Tibial nerve (tissue), 4 donors: ENCODE data around the gene CNTN5.

ENCODE experiments used
- EP300 ChIP-seq, 2 donors: sonication (generic); formaldehyde crosslinking; IDR thresholded peaks; one replicate each; pipeline ENCODE4 v1.6.1; 2017; ENCODE audit warnings: antibody characterized with exemption in 2 of 2, mild to moderate bottlenecking in 1 of 2
- POLR2A ChIP-seq, 2 donors: fragments of 450-650 bp; IDR thresholded peaks; one replicate each; pipeline ENCODE4 v1.6.1; 2017; ENCODE audit warnings: antibody characterized with exemption in 2 of 2, mild to moderate bottlenecking in 2 of 2, moderate library complexity in 2 of 2
- TF ChIP-seq, protein P1 (sequence below), 5 experiments: fragments of 200-600 bp in 3 of 5; fragments of 450-650 bp in 2 of 5; sonication (generic) in 3 of 5; IDR thresholded peaks; one replicate each; pipeline ENCODE4 v1.5.1; 2016 to 2019; ENCODE audit warnings: antibody characterized with exemption in 5 of 5, mild to moderate bottlenecking in 3 of 5, moderate library complexity in 2 of 5

DNA sequence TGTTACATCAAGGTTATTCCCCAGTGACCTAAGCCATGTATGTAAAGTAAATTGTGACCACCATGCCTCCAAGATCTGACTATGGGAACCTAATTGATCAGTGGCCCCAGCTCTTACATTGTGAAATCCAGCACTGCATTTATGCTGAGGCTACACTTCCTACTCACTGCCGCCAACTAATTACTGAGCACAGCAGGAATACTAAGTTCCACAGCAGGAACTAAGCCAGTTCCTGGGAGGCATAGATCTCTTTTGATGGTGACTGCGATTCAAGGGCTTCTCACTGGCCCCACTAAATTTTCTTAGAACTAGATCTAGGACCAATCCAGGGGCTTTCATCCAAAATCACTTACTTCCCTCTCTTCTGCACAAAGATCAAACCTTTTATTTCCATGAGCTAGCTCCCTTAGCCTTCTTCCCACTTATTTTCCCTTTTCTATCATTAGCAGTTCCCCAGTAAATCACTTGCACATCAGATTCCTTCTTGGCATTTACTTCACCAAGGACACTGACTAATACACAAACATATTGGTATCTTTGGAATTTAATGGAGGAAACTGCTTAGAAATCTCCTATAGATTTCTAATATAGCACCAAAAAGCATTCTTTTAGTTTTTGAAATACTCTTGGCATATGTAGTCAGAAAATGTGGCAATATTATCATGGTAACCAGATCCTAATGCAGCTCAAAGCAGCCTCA is 46.0 kb downstream of the CNTN5 start:
- TF ChIP-seq, protein P1, sequence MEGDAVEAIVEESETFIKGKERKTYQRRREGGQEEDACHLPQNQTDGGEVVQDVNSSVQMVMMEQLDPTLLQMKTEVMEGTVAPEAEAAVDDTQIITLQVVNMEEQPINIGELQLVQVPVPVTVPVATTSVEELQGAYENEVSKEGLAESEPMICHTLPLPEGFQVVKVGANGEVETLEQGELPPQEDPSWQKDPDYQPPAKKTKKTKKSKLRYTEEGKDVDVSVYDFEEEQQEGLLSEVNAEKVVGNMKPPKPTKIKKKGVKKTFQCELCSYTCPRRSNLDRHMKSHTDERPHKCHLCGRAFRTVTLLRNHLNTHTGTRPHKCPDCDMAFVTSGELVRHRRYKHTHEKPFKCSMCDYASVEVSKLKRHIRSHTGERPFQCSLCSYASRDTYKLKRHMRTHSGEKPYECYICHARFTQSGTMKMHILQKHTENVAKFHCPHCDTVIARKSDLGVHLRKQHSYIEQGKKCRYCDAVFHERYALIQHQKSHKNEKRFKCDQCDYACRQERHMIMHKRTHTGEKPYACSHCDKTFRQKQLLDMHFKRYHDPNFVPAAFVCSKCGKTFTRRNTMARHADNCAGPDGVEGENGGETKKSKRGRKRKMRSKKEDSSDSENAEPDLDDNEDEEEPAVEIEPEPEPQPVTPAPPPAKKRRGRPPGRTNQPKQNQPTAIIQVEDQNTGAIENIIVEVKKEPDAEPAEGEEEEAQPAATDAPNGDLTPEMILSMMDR (IDR thresholded peaks at IDR 0.05): no peak
- TF ChIP-seq POLR2A (IDR thresholded peaks at IDR 0.05): no peak
- no peak for TF ChIP-seq EP300 (IDR thresholded peaks at IDR 0.05)
